GM23248 (cell line): ENCODE measurements around the gene SPINT2. TPM values are rescaled to one million over a fixed set of nuclear protein-coding genes. Genes with fewer than 3 reads are reported as not detected.

Source experiments
- DNase-seq: peaks from one replicate; pipeline ENCODE4 v3.0.0-alpha.2; 2015
- H2AFZ ChIP-seq: fragments of 200-600 bp; sonication (generic); 2 replicates; pipeline ENCODE4 v1.6.1; 2016; ENCODE audit warnings: antibody characterized with exemption
- H3F3A ChIP-seq: fragments of 200-600 bp; sonication (generic); 2 replicates; pipeline ENCODE4 v1.6.1; 2016; ENCODE audit warnings: mild to moderate bottlenecking, antibody characterized with exemption, mixed run types; ENCODE audit not compliant: insufficient read depth
- H3K27ac ChIP-seq: fragments of 200-600 bp; sonication (generic); 2 replicates; pipeline ENCODE4 v1.5.1; 2016; ENCODE audit warnings: mild to moderate bottlenecking
- H3K27me3 ChIP-seq: fragments of 200-600 bp; sonication (generic); replicated peaks from 2 replicates; pipeline ENCODE4 v1.6.1; 2016; ENCODE audit warnings: mild to moderate bottlenecking; ENCODE audit not compliant: insufficient read depth
- H3K36me3 ChIP-seq: fragments of 200-600 bp; sonication (generic); 2 replicates; pipeline ENCODE4 v1.6.1; 2016; ENCODE audit warnings: low read depth, mild to moderate bottlenecking
- H3K4me1 ChIP-seq: fragments of 200-600 bp; sonication (generic); 2 replicates; pipeline ENCODE4 v1.6.1; 2016; ENCODE audit warnings: mild to moderate bottlenecking; ENCODE audit not compliant: insufficient read depth
- H3K4me2 ChIP-seq: fragments of 200-600 bp; sonication (generic); one replicate; pipeline ENCODE4 v1.6.1; 2016; ENCODE audit warnings: mild to moderate bottlenecking; ENCODE audit not compliant: unreplicated experiment
- H3K4me3 ChIP-seq: fragments of 200-600 bp; sonication (generic); 2 replicates; pipeline ENCODE4 v1.5.1; 2016; ENCODE audit warnings: mild to moderate bottlenecking
- H3K79me2 ChIP-seq: fragments of 200-600 bp; sonication (generic); 2 replicates; pipeline ENCODE4 v1.6.1; 2016; ENCODE audit warnings: mild to moderate bottlenecking; ENCODE audit not compliant: insufficient read depth
- H3K9ac ChIP-seq: fragments of 200-600 bp; sonication (generic); 2 replicates; pipeline ENCODE4 v1.6.1; 2016; ENCODE audit warnings: mild to moderate bottlenecking
- H3K9me2 ChIP-seq: fragments of 200-600 bp; sonication (generic); 2 replicates; pipeline ENCODE4 v1.6.1; 2016; ENCODE audit warnings: mixed run types, mild to moderate bottlenecking, moderate library complexity; ENCODE audit not compliant: insufficient read depth
- H3K9me3 ChIP-seq: fragments of 200-600 bp; sonication (generic); one replicate; pipeline ENCODE4 v1.6.1; 2017; ENCODE audit warnings: low read depth
- H4K20me1 ChIP-seq: fragments of 200-600 bp; sonication (generic); 2 replicates; pipeline ENCODE4 v1.6.0; 2016; ENCODE audit not compliant: insufficient read depth
- EZH2 ChIP-seq: fragments of 200-600 bp; sonication (generic); IDR thresholded peaks from 2 replicates; pipeline ENCODE4 v1.6.1; 2018; ENCODE audit warnings: antibody characterized with exemption, mild to moderate bottlenecking; ENCODE audit not compliant: insufficient read depth, poor library complexity, severe bottlenecking
- EZH2phosphoT487 ChIP-seq: fragments of 200-600 bp; sonication (generic); IDR thresholded peaks from 2 replicates; pipeline ENCODE4 v1.6.1; 2018; ENCODE audit warnings: antibody characterized with exemption, moderate library complexity, mild to moderate bottlenecking, low read depth; ENCODE audit not compliant: insufficient read depth
- WGBS, 2 experiments: methylation state at CpG; one replicate each; pipeline ENCODE4 v1.1.6; 2015 to 2017; ENCODE audit warnings: low lambda C conversion rate in 2 of 2, low coverage in 1 of 2; ENCODE audit errors: missing lambda C conversion rate in 2 of 2; 5-methylcytosine and 5-hydroxymethylcytosine counted together
- in situ Hi-C: fragments of 300-500 bp; cut with MboI; formaldehyde crosslinking; loops from 2 replicates; pipeline ENCODE4 v1.15.0; 2020
- polyA plus RNA-seq: library from polyadenylated mRNA; unstranded; fragments of >200 nt; fragmentation: Nextera tagmentation; extraction: Ambion mirVana; gene quantifications from 2 replicates; pipeline ENCODE4 v1.2.1, GENCODE V29; 2016
- total RNA-seq: library from RNA; depleted of rRNA; stranded (reverse); fragments of >200 nt; shearing (Covaris generic); gene quantifications from 2 replicates; pipeline ENCODE4 v1.2.3, GENCODE V29; 2014

SPINT2 gene
- total and polyA plus RNA-seq, 2 experiments from 2014 or later: 3.2 to 9.3 TPM

GRCh38 chr19:38329651-38330050, 65.3 kb downstream of the SPINT2 start:
- no peak overlapping the region for H3K27ac ChIP-seq
- no peak overlapping the region for H3K4me3 ChIP-seq
- H3K4me1 ChIP-seq: no peaks in the 10 kb centered on the region
- H3K36me3 ChIP-seq: peaks cover 31% of the 10 kb centered on the region; the same call in 1 of the 2 replicates
- in situ Hi-C loops: loop anchor here (5.0 kb wide), 1 partner anchor 77 kb away; no protein-coding TSS in a partner anchor
- no peak for DNase-seq
- no peak overlapping the region for H2AFZ ChIP-seq
- no peaks in the 10 kb centered on the region for H3K79me2 ChIP-seq
- H3K9ac ChIP-seq: no peak overlapping the region
- H3K9me2 ChIP-seq: no peaks in the 10 kb centered on the region
- H3K9me3 ChIP-seq: no peaks in the 10 kb centered on the region
- H3F3A ChIP-seq: peaks cover 10% of the 10 kb centered on the region; the same call in 1 of the 2 replicates
- H3K4me2 ChIP-seq: no peak overlapping the region
- H4K20me1 ChIP-seq: no peaks in the 10 kb centered on the region
- no peaks in the 10 kb centered on the region for H3K27me3 ChIP-seq
- 94 to 99% methylated on average over 7 of the region's 7 CpGs for WGBS, 2 experiments
- TF ChIP-seq EZH2phosphoT487 (no peak), EZH2 (no peak)

DNA sequence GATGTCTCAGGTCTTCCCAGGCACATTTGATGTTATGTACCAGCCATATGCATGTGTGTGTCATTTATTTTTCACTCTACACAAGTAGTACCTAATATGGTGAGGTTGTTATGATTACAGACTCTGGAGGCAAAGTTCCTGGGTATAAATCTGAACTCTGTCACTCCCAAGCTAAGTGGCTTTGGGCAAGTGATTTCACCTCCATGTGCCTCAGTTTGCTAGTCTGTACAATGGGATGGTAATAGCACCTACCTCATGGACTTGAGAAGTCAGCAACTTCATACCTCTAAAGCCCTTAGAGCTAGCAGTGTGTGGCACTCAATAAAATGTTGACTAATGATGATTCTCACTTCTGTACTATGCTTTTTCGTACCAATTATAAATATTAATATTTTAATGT, 67.4 kb downstream of the SPINT2 start:
- Histone ChIP-seq H3K79me2 (no peaks in the 10 kb centered on the region), H3K4me3 (no peak overlapping the region), H3K9ac (no peak overlapping the region), H3K4me2 (no peak overlapping the region), H2AFZ (no peak overlapping the region), H3K9me3 (no peaks in the 10 kb centered on the region), H3K4me1 (no peaks in the 10 kb centered on the region), H3K36me3 (peaks cover 20% of the 10 kb centered on the region; the same call in 1 of the 2 replicates), H3K9me2 (no peaks in the 10 kb centered on the region), H3K27me3 (no peaks in the 10 kb centered on the region), H3F3A (peaks cover 10% of the 10 kb centered on the region; the same call in 1 of the 2 replicates), H4K20me1 (no peaks in the 10 kb centered on the region), H3K27ac (no peak overlapping the region)
- no peak for DNase-seq
- in situ Hi-C loops: loop anchor here (5.0 kb wide), 1 partner anchor 79 kb away; no protein-coding TSS in a partner anchor
- TF ChIP-seq EZH2 (no peak), EZH2phosphoT487 (no peak)
- 65 to 69% methylated on average over 1 of the region's 1 CpG for WGBS, 2 experiments

GRCh38 chr19:38333245-38333644, 68.9 kb downstream of the SPINT2 start:
- H3K4me1 ChIP-seq: no peaks in the 10 kb centered on the region
- peaks cover 10% of the 10 kb centered on the region; the same call in 1 of the 2 replicates for H3F3A ChIP-seq
- 0 out of 2 replicates have a peak, but pooled peaks cover 5% of the 10 kb centered on the region for H3K36me3 ChIP-seq
- no peak overlapping the region for H3K4me2 ChIP-seq
- H3K27me3 ChIP-seq: no peaks in the 10 kb centered on the region
- in situ Hi-C loops: loop anchor here (5.0 kb wide), 1 partner anchor 81 kb away; no protein-coding TSS in a partner anchor
- no peak overlapping the region for H3K9ac ChIP-seq
- no peak overlapping the region for H3K27ac ChIP-seq
- H3K4me3 ChIP-seq: no peak overlapping the region
- WGBS, 2 experiments: 76 to 80% methylated on average over 8 to 9 of the region's 9 CpGs
- H3K9me2 ChIP-seq: no peaks in the 10 kb centered on the region
- peak; percentile 36 for DNase-seq
- no peaks in the 10 kb centered on the region for H3K79me2 ChIP-seq
- no peak for TF ChIP-seq EZH2phosphoT487
- TF ChIP-seq EZH2: no peak
- no peaks in the 10 kb centered on the region for H3K9me3 ChIP-seq
- no peaks in the 10 kb centered on the region for H4K20me1 ChIP-seq
- no peak overlapping the region for H2AFZ ChIP-seq

DNA sequence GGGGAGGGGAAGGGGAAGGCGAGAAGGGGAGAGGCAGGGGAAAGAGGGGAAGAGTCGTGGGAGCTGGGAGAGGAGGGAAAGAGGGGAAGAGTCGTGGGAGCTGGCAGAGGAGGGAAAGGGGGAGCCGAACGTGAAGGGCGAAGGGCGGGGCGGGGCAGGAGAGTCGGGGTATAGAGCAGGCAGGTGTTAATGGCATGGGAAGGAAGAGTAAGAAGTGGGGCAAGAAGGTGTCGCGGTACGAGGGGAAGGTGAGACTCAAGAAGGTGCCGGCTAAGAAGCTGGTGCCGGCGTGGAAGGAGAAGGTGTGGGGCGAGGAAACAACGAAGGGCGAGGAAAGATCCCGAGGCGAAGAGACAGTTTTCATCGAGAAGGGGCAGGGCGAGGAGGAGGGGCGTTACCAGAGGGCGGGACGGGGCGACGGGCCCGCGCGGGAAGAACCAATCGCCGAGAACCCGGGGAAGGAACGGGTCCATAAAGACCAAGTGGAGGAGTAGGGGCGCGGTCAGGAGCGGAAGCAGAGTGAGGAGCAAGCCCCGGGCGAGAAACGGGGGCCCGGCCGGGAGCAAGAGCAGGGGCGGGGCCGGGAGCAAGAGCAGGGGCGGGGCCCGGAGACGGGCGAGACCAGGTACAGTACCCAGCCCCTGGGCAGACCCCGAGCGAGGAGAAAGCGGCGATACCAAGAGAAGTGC, 71.7 kb downstream of the SPINT2 start:
- DNase-seq: peak; percentile 98
- in situ Hi-C loops: no loop called here
- WGBS, 2 experiments: 1 to 2% methylated on average over 11 to 52 of the region's 52 CpGs

More for the DNA sequence above, 71.7 kb downstream of the SPINT2 start:
- H3K79me2 ChIP-seq: no peaks in the 10 kb centered on the region
- H4K20me1 ChIP-seq: no peaks in the 10 kb centered on the region
- H3K9ac ChIP-seq: peak overlapping the region; percentile 65
- TF ChIP-seq EZH2phosphoT487 (no peak), EZH2 (no peak)
- H3K4me1 ChIP-seq: no peaks in the 10 kb centered on the region
- H3F3A ChIP-seq: peaks cover 9% of the 10 kb centered on the region; the same call in 1 of the 2 replicates
- H3K4me3 ChIP-seq: peak overlapping the region; percentile 87
- H3K9me2 ChIP-seq: no peaks in the 10 kb centered on the region
- H2AFZ ChIP-seq: peak overlapping the region; percentile 99
- H3K9me3 ChIP-seq: no peaks in the 10 kb centered on the region
- peak overlapping the region; percentile 93 for H3K4me2 ChIP-seq
- peak overlapping the region; percentile 51 for H3K27ac ChIP-seq
- no peaks in the 10 kb centered on the region for H3K27me3 ChIP-seq
- no peaks in the 10 kb centered on the region for H3K36me3 ChIP-seq
